Measurements from ENCODE around the gene TGFB3.

DNA sequence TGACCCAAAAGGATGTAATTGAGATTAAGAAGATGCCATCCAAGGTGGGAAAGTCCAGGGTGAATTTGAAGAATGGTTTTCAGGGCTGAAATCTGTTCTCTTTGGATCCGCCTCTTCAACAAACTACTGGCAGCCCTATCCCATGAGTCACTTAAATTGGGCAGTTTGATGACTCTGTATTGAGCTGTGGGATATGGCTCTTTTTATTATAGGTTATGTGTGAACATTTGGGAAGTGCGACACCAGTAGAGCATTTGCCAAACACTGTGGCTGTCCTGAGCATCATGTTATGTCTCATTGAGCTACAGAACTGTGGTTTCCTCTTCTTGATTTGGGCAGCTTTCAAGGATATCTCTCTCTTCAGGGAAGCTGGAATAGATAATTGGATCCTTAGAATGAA is 26.1 kb upstream of the TGFB3 start:
- TF ChIP-seq TCF7L2 (IDR thresholded peaks at IDR 0.05; ENCODE audit: borderline replicate concordance, extremely low read depth, insufficient read depth, insufficient read length) (no peak), POLR2A (IDR thresholded peaks at IDR 0.05; ENCODE audit: borderline replicate concordance, extremely low read depth, insufficient read depth, insufficient read length) (no peak), EGR1 (IDR thresholded peaks at IDR 0.05; ENCODE audit: low read depth) (no peak), SIN3A (IDR thresholded peaks at IDR 0.05; ENCODE audit: low read depth) (no peak)
- TF ChIP-seq, protein P1, sequence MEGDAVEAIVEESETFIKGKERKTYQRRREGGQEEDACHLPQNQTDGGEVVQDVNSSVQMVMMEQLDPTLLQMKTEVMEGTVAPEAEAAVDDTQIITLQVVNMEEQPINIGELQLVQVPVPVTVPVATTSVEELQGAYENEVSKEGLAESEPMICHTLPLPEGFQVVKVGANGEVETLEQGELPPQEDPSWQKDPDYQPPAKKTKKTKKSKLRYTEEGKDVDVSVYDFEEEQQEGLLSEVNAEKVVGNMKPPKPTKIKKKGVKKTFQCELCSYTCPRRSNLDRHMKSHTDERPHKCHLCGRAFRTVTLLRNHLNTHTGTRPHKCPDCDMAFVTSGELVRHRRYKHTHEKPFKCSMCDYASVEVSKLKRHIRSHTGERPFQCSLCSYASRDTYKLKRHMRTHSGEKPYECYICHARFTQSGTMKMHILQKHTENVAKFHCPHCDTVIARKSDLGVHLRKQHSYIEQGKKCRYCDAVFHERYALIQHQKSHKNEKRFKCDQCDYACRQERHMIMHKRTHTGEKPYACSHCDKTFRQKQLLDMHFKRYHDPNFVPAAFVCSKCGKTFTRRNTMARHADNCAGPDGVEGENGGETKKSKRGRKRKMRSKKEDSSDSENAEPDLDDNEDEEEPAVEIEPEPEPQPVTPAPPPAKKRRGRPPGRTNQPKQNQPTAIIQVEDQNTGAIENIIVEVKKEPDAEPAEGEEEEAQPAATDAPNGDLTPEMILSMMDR (IDR thresholded peaks at IDR 0.05 in 2 of 3, conservative IDR thresholded peaks at IDR 0.05 in 1 of 3; ENCODE audit: borderline replicate concordance in 1 of 3, insufficient read depth in 1 of 3, low read depth in 2 of 3, low read length in 2 of 3) = no peak
- TF ChIP-seq, protein P2, sequence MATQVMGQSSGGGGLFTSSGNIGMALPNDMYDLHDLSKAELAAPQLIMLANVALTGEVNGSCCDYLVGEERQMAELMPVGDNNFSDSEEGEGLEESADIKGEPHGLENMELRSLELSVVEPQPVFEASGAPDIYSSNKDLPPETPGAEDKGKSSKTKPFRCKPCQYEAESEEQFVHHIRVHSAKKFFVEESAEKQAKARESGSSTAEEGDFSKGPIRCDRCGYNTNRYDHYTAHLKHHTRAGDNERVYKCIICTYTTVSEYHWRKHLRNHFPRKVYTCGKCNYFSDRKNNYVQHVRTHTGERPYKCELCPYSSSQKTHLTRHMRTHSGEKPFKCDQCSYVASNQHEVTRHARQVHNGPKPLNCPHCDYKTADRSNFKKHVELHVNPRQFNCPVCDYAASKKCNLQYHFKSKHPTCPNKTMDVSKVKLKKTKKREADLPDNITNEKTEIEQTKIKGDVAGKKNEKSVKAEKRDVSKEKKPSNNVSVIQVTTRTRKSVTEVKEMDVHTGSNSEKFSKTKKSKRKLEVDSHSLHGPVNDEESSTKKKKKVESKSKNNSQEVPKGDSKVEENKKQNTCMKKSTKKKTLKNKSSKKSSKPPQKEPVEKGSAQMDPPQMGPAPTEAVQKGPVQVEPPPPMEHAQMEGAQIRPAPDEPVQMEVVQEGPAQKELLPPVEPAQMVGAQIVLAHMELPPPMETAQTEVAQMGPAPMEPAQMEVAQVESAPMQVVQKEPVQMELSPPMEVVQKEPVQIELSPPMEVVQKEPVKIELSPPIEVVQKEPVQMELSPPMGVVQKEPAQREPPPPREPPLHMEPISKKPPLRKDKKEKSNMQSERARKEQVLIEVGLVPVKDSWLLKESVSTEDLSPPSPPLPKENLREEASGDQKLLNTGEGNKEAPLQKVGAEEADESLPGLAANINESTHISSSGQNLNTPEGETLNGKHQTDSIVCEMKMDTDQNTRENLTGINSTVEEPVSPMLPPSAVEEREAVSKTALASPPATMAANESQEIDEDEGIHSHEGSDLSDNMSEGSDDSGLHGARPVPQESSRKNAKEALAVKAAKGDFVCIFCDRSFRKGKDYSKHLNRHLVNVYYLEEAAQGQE (IDR thresholded peaks at IDR 0.05; ENCODE audit: low read depth) = no peak
